K562 (cell line): ENCODE measurements around the gene GNB5. TPM values are rescaled to one million over a fixed set of nuclear protein-coding genes. Genes with fewer than 3 reads are reported as not detected.

Source experiments
- ATAC-seq: fragments of 200-7000 bp; cut with Tn5 transposase; 3 replicates; pipeline ENCODE4 v1.9.1; 2020; ENCODE audit warnings: moderate library complexity
- BruUV-seq: library from RNA; stranded (reverse); fragments of 400-500 nt; replicated peaks from 2 replicates; lab custom pipeline; 2021; lab: Mats Ljungman, UMichigan
- CTCF ChIA-PET: fragments of 300-600 bp; formaldehyde crosslinking; extraction: SDS; loops from one replicate; lab custom pipeline; 2021; ENCODE audit warnings: low intra/inter-chr PET ratio; lab: Yijun Ruan, JAX
- POLR2A ChIA-PET: fragments of 300-600, 350-650 bp; sonication (Branson Sonifier 250); formaldehyde crosslinking; extraction: SDS; loops from one replicate; lab custom pipeline; 2021; ENCODE audit warnings: antibody characterized with exemption, inconsistent platforms; lab: Yijun Ruan, JAX
- DNase-seq, 4 experiments: peaks; one replicate each; pipeline versions ENCODE4 v3.0.0 to v3.0.0-alpha.2; 2011 to 2018; ENCODE audit warnings: low spot score in 3 of 4, mixed read lengths in 3 of 4; ENCODE audit errors: extremely low read depth in 1 of 4
- FAIRE-seq: peaks from 2 replicates; lab custom pipeline; 2011; peaks lifted over from hg19 to GRCh38; lab: Jason Lieb, UNC
- H2AFZ ChIP-seq: 2 replicates; pipeline ENCODE4 v1.6.0; 2011; ENCODE audit warnings: low read depth, low read length, control low read depth, inconsistent platforms
- H3K27ac ChIP-seq: fragments of 200-600 bp; 3 replicates; pipeline ENCODE4 v1.8.0; 2011; ENCODE audit warnings: low read depth, mild to moderate bottlenecking, control low read depth, inconsistent platforms, low read length, moderate library complexity, mixed read lengths; ENCODE audit errors: extremely low read depth
- H3K27me3 ChIP-seq, 2 experiments: fragments of 300-600 bp in 1 of 2; 2 replicates in 1 of 2; 3 replicates in 1 of 2; pipeline versions ENCODE4 v1.6.0 to v1.8.0; 2011; ENCODE audit warnings: inconsistent platforms in 2 of 2, low read length in 2 of 2, mild to moderate bottlenecking in 1 of 2, mixed read lengths in 1 of 2, moderate library complexity in 1 of 2; ENCODE audit not compliant: control insufficient read depth in 2 of 2, insufficient read depth in 2 of 2
- H3K36me3 ChIP-seq: fragments of 300-600 bp; 3 replicates; pipeline ENCODE4 v1.8.0; 2011; ENCODE audit warnings: mild to moderate bottlenecking, low read length, inconsistent platforms; ENCODE audit not compliant: control insufficient read depth, insufficient read depth
- H3K4me1 ChIP-seq, 2 experiments: fragments of 200-600 bp in 1 of 2; replicated peaks in 1 of 2; 2 replicates in 1 of 2; 3 replicates in 1 of 2; pipeline versions ENCODE4 v1.5.1 to v1.8.0; 2011; ENCODE audit warnings: inconsistent platforms in 2 of 2, low read length in 2 of 2, mild to moderate bottlenecking in 1 of 2, mixed read lengths in 1 of 2, moderate library complexity in 1 of 2; ENCODE audit not compliant: control insufficient read depth in 2 of 2, insufficient read depth in 2 of 2
- H3K4me2 ChIP-seq: 2 replicates; pipeline ENCODE4 v1.6.1; 2011; ENCODE audit warnings: low read length, control low read depth, inconsistent platforms, mixed read lengths; ENCODE audit not compliant: insufficient read depth
- H3K4me3 ChIP-seq: fragments of 200-600 bp; sonication (generic), shearing (Covaris generic); 2 replicates; pipeline ENCODE4 v1.5.1; 2016; ENCODE audit warnings: control low read depth, inconsistent platforms
- H3K79me2 ChIP-seq: fragments of 200-600 bp; 3 replicates; pipeline ENCODE4 v1.8.0; 2011; ENCODE audit warnings: low read length, inconsistent platforms; ENCODE audit not compliant: control insufficient read depth, insufficient read depth
- H3K9ac ChIP-seq, 2 experiments: 2 replicates each; pipeline versions ENCODE4 v1.6.0 to v1.6.1; 2011; ENCODE audit warnings: low read depth in 2 of 2, low read length in 2 of 2, control low read depth in 1 of 2, inconsistent platforms in 1 of 2, mild to moderate bottlenecking in 1 of 2, mixed read lengths in 1 of 2; ENCODE audit not compliant: insufficient read depth in 1 of 2
- H3K9me1 ChIP-seq: one replicate; pipeline ENCODE4 v1.6.0; 2011; ENCODE audit warnings: inconsistent platforms, mild to moderate bottlenecking, low read length, moderate library complexity; ENCODE audit not compliant: control insufficient read depth, insufficient read depth
- H3K9me3 ChIP-seq: replicated peaks from 2 replicates; pipeline ENCODE4 v1.5.1; 2011; ENCODE audit warnings: low read depth, low read length, inconsistent platforms; ENCODE audit not compliant: control insufficient read depth, insufficient read depth
- H4K20me1 ChIP-seq: replicated peaks from 2 replicates; pipeline ENCODE4 v1.6.1; 2011; ENCODE audit warnings: low read length, inconsistent platforms, mixed read lengths; ENCODE audit not compliant: control insufficient read depth, insufficient read depth
- CBFA2T2 ChIP-seq: fragments of 450-650 bp; conservative IDR thresholded peaks from 2 replicates; pipeline ENCODE4 v1.6.1; 2017; ENCODE audit warnings: mild to moderate bottlenecking
- CBFA2T3 ChIP-seq: fragments of 450-650 bp; IDR thresholded peaks from 2 replicates; pipeline ENCODE4 v1.6.1; 2017
- CHCHD3 ChIP-seq: fragments of 250-450 bp; sonication (Bioruptor Pico); IDR thresholded peaks from 2 replicates; pipeline ENCODE4 v2.1.2; 2022; ENCODE audit warnings: mild to moderate bottlenecking
- CREB5 ChIP-seq: fragments of 250-450 bp; sonication (Bioruptor Pico); IDR thresholded peaks from 2 replicates; pipeline ENCODE4 v1.5.0; 2020; ENCODE audit warnings: mild to moderate bottlenecking
- DLX4 ChIP-seq: fragments of 250-450 bp; sonication (Bioruptor Pico); IDR thresholded peaks from 2 replicates; pipeline ENCODE4 v1.6.1; 2021; ENCODE audit warnings: mild to moderate bottlenecking
- JUN ChIP-seq, 2 experiments: sonication (generic) in 1 of 2; formaldehyde crosslinking in 1 of 2; IDR thresholded peaks; 2 replicates each; pipeline versions ENCODE4 v1.6.1 to v1.8.0; 2012 to 2022; ENCODE audit warnings: borderline replicate concordance in 2 of 2, mild to moderate bottlenecking in 2 of 2, improper control_type of control experiment in 1 of 2, low read depth in 1 of 2, low read length in 1 of 2, missing genetic modification reagents in 1 of 2
- JUND ChIP-seq, 2 experiments: IDR thresholded peaks; 2 replicates in 1 of 2; 3 replicates in 1 of 2; pipeline ENCODE4 v1.6.1; 2011; ENCODE audit warnings: borderline replicate concordance in 2 of 2, low read depth in 2 of 2, low read length in 2 of 2, improper control_type of control experiment in 1 of 2, missing biosample characterization in 1 of 2, missing genetic modification characterization in 1 of 2, missing genetic modification reagents in 1 of 2
- LCOR ChIP-seq: sonication (generic); formaldehyde crosslinking; IDR thresholded peaks from 2 replicates; pipeline ENCODE4 v1.8.0; 2022; ENCODE audit warnings: mild to moderate bottlenecking, missing genetic modification reagents
- NFE2 ChIP-seq: IDR thresholded peaks from 2 replicates; pipeline ENCODE4 v1.6.1; 2014; ENCODE audit warnings: antibody characterized with exemption, low read depth
- PTBP1 ChIP-seq: fragments of 200-400 bp; formaldehyde crosslinking; IDR thresholded peaks from 2 replicates; pipeline ENCODE4 v1.6.1; 2017; ENCODE audit warnings: low read depth, low read length
- SMARCA4 ChIP-seq: fragments of 450-650 bp; IDR thresholded peaks from 2 replicates; pipeline ENCODE4 v1.6.1; 2016
- TARDBP ChIP-seq: fragments of 450-650 bp; IDR thresholded peaks from 2 replicates; pipeline ENCODE4 v1.6.1; 2016
- THRB ChIP-seq: fragments of 450-650 bp; formaldehyde crosslinking; conservative IDR thresholded peaks from 2 replicates; pipeline ENCODE4 v1.4.0; 2022; ENCODE audit warnings: mild to moderate bottlenecking, missing genetic modification characterization
- ZC3H8 ChIP-seq: fragments of 450-650 bp; IDR thresholded peaks from 2 replicates; pipeline ENCODE4 v1.6.1; 2017
- ZKSCAN8 ChIP-seq: fragments of 200-800 bp; sonication (Bioruptor generic); IDR thresholded peaks from 2 replicates; pipeline ENCODE4 v1.6.1; 2016; ENCODE audit warnings: missing genetic modification characterization, missing compliant biosample characterization
- ZNF174 ChIP-seq: fragments of 250-450 bp; sonication (Bioruptor Pico); IDR thresholded peaks from 2 replicates; pipeline ENCODE4 v1.4.0; 2020; ENCODE audit warnings: mild to moderate bottlenecking
- ZNF384 ChIP-seq: IDR thresholded peaks from 2 replicates; pipeline ENCODE4 v1.6.1; 2012; ENCODE audit warnings: low read depth, low read length, improper control_type of control experiment
- ZNF584 ChIP-seq: fragments of 200-800 bp; sonication (Bioruptor generic); IDR thresholded peaks from 2 replicates; pipeline ENCODE4 v1.6.1; 2016; ENCODE audit warnings: low read depth, mild to moderate bottlenecking, missing genetic modification characterization, missing compliant biosample characterization
- ZNF766 ChIP-seq: fragments of 200-800 bp; sonication (Bioruptor generic); conservative IDR thresholded peaks from 2 replicates; pipeline ENCODE4 v1.6.1; 2016; ENCODE audit warnings: missing genetic modification characterization, missing compliant biosample characterization
- WGBS: fragments of 100-300 bp; shearing (Covaris generic); methylation state at CpG from one replicate; pipeline ENCODE4 v1.1.6; 2016; ENCODE audit warnings: low coverage, mixed read lengths; ENCODE audit not compliant: insufficient coverage; ENCODE audit errors: missing lambda C conversion rate; 5-methylcytosine and 5-hydroxymethylcytosine counted together
- in situ Hi-C: fragments of 300-500 bp; cut with MboI; formaldehyde crosslinking; loops from 4 replicates; pipeline ENCODE4 v1.15.0; 2018; ENCODE audit warnings: inconsistent platforms, mixed read lengths
- intact Hi-C: fragments of 100-400 bp; cut with micrococcal nuclease; formaldehyde crosslinking; loops from 2 replicates; pipeline ENCODE4 v1.14.2; 2022
- polyA plus RNA-seq, 8 experiments: library from polyadenylated mRNA; depleted of rRNA in 4 of 8; stranded (reverse) in 5 of 8; unstranded in 3 of 8; fragments of >200 nt; fragmentation: Nextera tagmentation in 2 of 8; fragmentation: Illumina TruSeq in 1 of 8; extraction: Ambion mirVana in 2 of 8; extraction: Trizol in 1 of 8; gene quantifications; 2 replicates each; pipeline versions ENCODE4 v1.2.1 to v1.2.3, GENCODE V29; 2011 to 2014; ENCODE audit warnings: inconsistent platforms in 1 of 8, missing spikeins in 1 of 8
- total RNA-seq, 7 experiments: library from RNA; depleted of rRNA in 6 of 7; stranded (reverse); fragments of >200 nt in 6 of 7; fragmentation: Illumina TruSeq in 2 of 7; extraction: Trizol in 2 of 7; gene quantifications; 2 replicates each; pipeline versions ENCODE4 v1.2.1 to v1.2.3, GENCODE V29; 2011 to 2021; ENCODE audit warnings: low replicate concordance in 1 of 7

The GNB5 gene
- total and polyA plus RNA-seq, 9 of the 15 experiments (the other 6 are each of a cell fraction or from before 2014, with no cell fraction given): 0.11 to 2.1 (median 0.77) TPM

- BruUV-seq: no TSS peak
- peak in 1 of 4 experiments; percentile 33 for DNase-seq
- ATAC-seq: peak; percentile 51
- intact Hi-C loops: loop anchor here (5.0 to 10.0 kb wide), 3 partner anchors 55 to 292 kb away; no protein-coding TSS in a partner anchor
- H2AFZ ChIP-seq: peak overlapping the region; percentile 46; the same call in 1 of the 2 replicates
- POLR2A ChIA-PET: interaction anchor here (0.6 to 2.1 kb wide), 3 partner anchors 10 to 218 kb away, joined by 3 to 4 read pairs (median 3); no protein-coding TSS in a partner anchor
- H3K9me3 ChIP-seq: no peaks in the 10 kb centered on the region
- peaks cover 0 to 3% of the 10 kb centered on the region in 2 experiments; a peak in 2 of 5 replicates for H3K27me3 ChIP-seq
- CTCF ChIA-PET: interaction anchor here (0.7 to 1.0 kb wide), 2 partner anchors 95 to 153 kb away, joined by 3 read pairs; no protein-coding TSS in a partner anchor
- in situ Hi-C loops: loop anchor here (5.0 kb wide), 1 partner anchor 90 kb away; no protein-coding TSS in a partner anchor
- FAIRE-seq: peak; percentile 67
- H3K4me3 ChIP-seq: no peak overlapping the region
- no peaks in the 10 kb centered on the region for H3K79me2 ChIP-seq
- H3K27ac ChIP-seq: no peak overlapping the region
- WGBS: 19% methylated on average over 8 of the region's 11 CpGs
- H4K20me1 ChIP-seq: no peaks in the 10 kb centered on the region
- peak overlapping the region; percentile 15; the same call in 1 of the 2 replicates for H3K4me2 ChIP-seq
- H3K9ac ChIP-seq: no peak overlapping the region
- peaks cover 0 to 9% of the 10 kb centered on the region in 2 experiments; a peak in 3 of 5 replicates for H3K4me1 ChIP-seq
- no peaks in the 10 kb centered on the region for H3K9me1 ChIP-seq
- no peaks in the 10 kb centered on the region for H3K36me3 ChIP-seq
- TF ChIP-seq PTBP1 (no peak), ZNF766 (no peak), ZNF384 (no peak), ZC3H8 (no peak), CREB5 (CRISPR knock-in tag) (no peak), THRB (no peak), CBFA2T3 (peak; percentile 75), CBFA2T2 (peak; percentile 66), CHCHD3 (no peak), TARDBP (no peak), DLX4 (CRISPR knock-in tag) (no peak), ZNF584 (no peak), ZNF174 (CRISPR knock-in tag) (no peak), NFE2 (no peak), JUND (IDR thresholded peaks at IDR 0.05; ENCODE audit: borderline replicate concordance, low read depth, low read length) (peak; percentile 50; the same call in 1 of the 2 replicates), JUND (tag; IDR thresholded peaks at IDR 0.05; ENCODE audit: borderline replicate concordance, low read depth, low read length) (0 out of 3 replicates have a peak, but pooled peaks have one; percentile 27), ZKSCAN8 (CRISPR knock-in tag) (no peak), JUN (IDR thresholded peaks at IDR 0.05; ENCODE audit: borderline replicate concordance, low read depth, low read length) (peak; percentile 61; the same call in 1 of the 2 replicates), JUN (CRISPR knock-in tag; IDR thresholded peaks at IDR 0.05; ENCODE audit: borderline replicate concordance) (no peak), LCOR (CRISPR knock-in tag) (no peak), SMARCA4 (peak; percentile 66; the same call in 1 of the 2 replicates)
These were observed 114.1 kb downstream of the GNB5 start for GRCh38 chr15:52076889-52077781.
